SU-DHL-6 (cell line): Measurements from ENCODE around the gene RBMS1.

Experiments
- H2AFZ ChIP-seq: fragments of 200-600 bp; sonication (generic); 2 replicates; pipeline ENCODE4 v1.6.1; 2014; ENCODE audit warnings: low read depth, mild to moderate bottlenecking, moderate library complexity, mixed read lengths, antibody characterized with exemption, low read length; ENCODE audit not compliant: severe bottlenecking
- H3F3A ChIP-seq: fragments of 200-600 bp; shearing (Covaris generic); 2 replicates; pipeline ENCODE4 v1.6.0; 2016; ENCODE audit warnings: antibody characterized with exemption, mild to moderate bottlenecking; ENCODE audit not compliant: insufficient read depth
- H3K27ac ChIP-seq: fragments of 200-600 bp; sonication (generic); 2 replicates; pipeline ENCODE4 v1.5.1; 2016; ENCODE audit warnings: low read depth, mild to moderate bottlenecking, low read length, moderate library complexity, mixed read lengths
- H3K27me3 ChIP-seq: fragments of 200-600 bp; sonication (generic), shearing (Covaris generic); 2 replicates; pipeline ENCODE4 v1.6.0; 2014; ENCODE audit warnings: mild to moderate bottlenecking, low read length
- H3K36me3 ChIP-seq: fragments of 200-600 bp; sonication (generic); 2 replicates; pipeline ENCODE4 v1.6.1; 2014; ENCODE audit warnings: mild to moderate bottlenecking, low read length, mixed read lengths
- H3K4me2 ChIP-seq: fragments of 300-600, 200-600 bp; shearing (Covaris generic), sonication (generic); 2 replicates; pipeline ENCODE4 v1.6.0; 2014; ENCODE audit warnings: low read length, low read depth, mild to moderate bottlenecking; ENCODE audit not compliant: poor library complexity, severe bottlenecking
- H3K4me3 ChIP-seq: fragments of 200-600 bp; sonication (generic); 2 replicates; pipeline ENCODE4 v1.5.1; 2014; ENCODE audit warnings: antibody characterized with exemption, low read length, mild to moderate bottlenecking, mixed read lengths; ENCODE audit not compliant: insufficient read depth, poor library complexity, severe bottlenecking
- H3K79me2 ChIP-seq: fragments of 200-600 bp; sonication (generic); 2 replicates; pipeline ENCODE4 v1.6.1; 2014; ENCODE audit warnings: mild to moderate bottlenecking, low read length, moderate library complexity; ENCODE audit not compliant: insufficient read depth
- H3K9ac ChIP-seq: fragments of 200-600 bp; sonication (generic); 2 replicates; pipeline ENCODE4 v1.7.0; 2014; ENCODE audit warnings: mild to moderate bottlenecking, low read length
- H3K9me2 ChIP-seq: fragments of 200-600 bp; sonication (generic); replicated peaks from 2 replicates; pipeline ENCODE4 v1.6.1; 2014; ENCODE audit warnings: low read length; ENCODE audit not compliant: insufficient read depth
- H3K9me3 ChIP-seq: fragments of 200-600 bp; sonication (generic); 2 replicates; pipeline ENCODE4 v1.6.1; 2014; ENCODE audit warnings: low read length, mixed read lengths; ENCODE audit not compliant: insufficient read depth
- H4K20me1 ChIP-seq: fragments of 200-600 bp; sonication (generic); 2 replicates; pipeline ENCODE4 v1.6.1; 2014; ENCODE audit warnings: low read depth, mild to moderate bottlenecking, antibody characterized with exemption, low read length, moderate library complexity, mixed read lengths
- CTCF ChIP-seq: fragments of 200-600 bp; sonication (generic); IDR thresholded peaks from one replicate; pipeline ENCODE4 v1.5.1; 2017; ENCODE audit warnings: antibody characterized with exemption, mild to moderate bottlenecking, low read length, moderate library complexity; ENCODE audit not compliant: insufficient read depth, poor library complexity, severe bottlenecking
- EZH2phosphoT487 ChIP-seq: fragments of 200-600 bp; sonication (generic), shearing (Covaris generic); conservative IDR thresholded peaks from 2 replicates; pipeline ENCODE4 v1.6.1; 2018; ENCODE audit warnings: mild to moderate bottlenecking, antibody characterized with exemption, low read length, moderate library complexity, mixed read lengths

The RBMS1 gene

GRCh38 chr2:160356485-160356884 lies 137.1 kb downstream of the RBMS1 start:
- Histone ChIP-seq H3K4me2 (no peak overlapping the region), H3K27ac (no peak overlapping the region), H3K36me3 (no peaks in the 10 kb centered on the region), H2AFZ (no peak overlapping the region), H4K20me1 (peaks cover 5% of the 10 kb centered on the region; the same call in 1 of the 2 replicates), H3K9ac (no peak overlapping the region), H3K4me3 (no peak overlapping the region), H3K27me3 (no peaks in the 10 kb centered on the region), H3K79me2 (no peaks in the 10 kb centered on the region), H3K9me3 (no peaks in the 10 kb centered on the region), H3F3A (no peaks in the 10 kb centered on the region), H3K9me2 (no peaks in the 10 kb centered on the region)
- TF ChIP-seq CTCF (no peak), EZH2phosphoT487 (no peak)

- TF ChIP-seq EZH2phosphoT487, result no peak
- TF ChIP-seq CTCF, result no peak
- Histone ChIP-seq H3K4me2 (no peak overlapping the region), H3K27ac (no peak overlapping the region), H3K79me2 (no peaks in the 10 kb centered on the region), H3K4me3 (no peak overlapping the region), H2AFZ (no peak overlapping the region), H3K9me3 (no peaks in the 10 kb centered on the region), H3K27me3 (no peaks in the 10 kb centered on the region), H4K20me1 (peaks cover 6% of the 10 kb centered on the region; the same call in 1 of the 2 replicates), H3K9ac (no peak overlapping the region), H3K9me2 (no peaks in the 10 kb centered on the region), H3K36me3 (no peaks in the 10 kb centered on the region), H3F3A (no peaks in the 10 kb centered on the region)
Observed at GRCh38 chr2:160355080-160355479, 138.5 kb downstream of the RBMS1 start.

- no peaks in the 10 kb centered on the region for H3F3A ChIP-seq
- no peaks in the 10 kb centered on the region for H3K79me2 ChIP-seq
Observed at GRCh38 chr2:160354677-160355076, 138.9 kb downstream of the RBMS1 start.

More at GRCh38 chr2:160354677-160355076, 138.9 kb downstream of the RBMS1 start:
- no peak for TF ChIP-seq CTCF
- no peak for TF ChIP-seq EZH2phosphoT487
- no peaks in the 10 kb centered on the region for H3K9me3 ChIP-seq
- H4K20me1 ChIP-seq, result peaks cover 8% of the 10 kb centered on the region; the same call in 1 of the 2 replicates
- no peak overlapping the region for H3K27ac ChIP-seq
- H3K4me3 ChIP-seq, result no peak overlapping the region
- H3K27me3 ChIP-seq, result no peaks in the 10 kb centered on the region
- no peak overlapping the region for H3K9ac ChIP-seq
- H3K36me3 ChIP-seq, result no peaks in the 10 kb centered on the region
- H2AFZ ChIP-seq, result no peak overlapping the region
- no peaks in the 10 kb centered on the region for H3K9me2 ChIP-seq
- H3K4me2 ChIP-seq, result no peak overlapping the region
